Lower leg skin (tissue), 4 donors: ENCODE measurements around the gene CELA3B. TPM values are rescaled to one million over a fixed set of nuclear protein-coding genes. Genes with fewer than 3 reads are reported as not detected.
A peak's percentile ranks its signal among the peaks of the same experiment; 100 is the strongest.
"Not testable (repeated sequence)": the region's sequence is repeated elsewhere in the genome, so short reads cannot be mapped to it uniquely, and the experiment has no call there.

ENCODE experiments used
- DNase-seq, 2 donors: peaks; one replicate each; pipeline ENCODE4 v3.0.0-alpha.2; 2019; ENCODE audit warnings: low spot score in 2 of 2
- H3K4me3 ChIP-seq: fragments of 200-600 bp; sonication (generic); 2 replicates; pipeline ENCODE4 v1.5.1; 2017; ENCODE audit warnings: mild to moderate bottlenecking, low read depth; ENCODE audit not compliant: poor library complexity, severe bottlenecking
- POLR2A ChIP-seq, 2 donors: fragments of 450-650 bp; IDR thresholded peaks; one replicate each; pipeline ENCODE4 v1.6.1; 2016 to 2017; ENCODE audit warnings: antibody characterized with exemption in 2 of 2, mild to moderate bottlenecking in 1 of 2, moderate library complexity in 1 of 2
- WGBS, 2 donors: methylation state at CpG; one replicate each; pipeline ENCODE4 v1.1.5; 2018; 5-methylcytosine and 5-hydroxymethylcytosine counted together
- intact Hi-C: fragments of 100-400 bp; cut with DNase I; formaldehyde crosslinking; loops from one replicate; pipeline ENCODE4 v1.15.0; 2023; ENCODE audit warnings: low total_unique reads
- total RNA-seq, 4 donors: library from RNA; depleted of rRNA; stranded (reverse); fragments of >200 nt; gene quantifications; one replicate each; pipeline ENCODE4 v1.1.0, GENCODE V29; 2016
- TF ChIP-seq, protein P1 (sequence below), 3 donors: fragments of 450-650 bp; IDR thresholded peaks; one replicate each; pipeline ENCODE4 v1.5.1; 2016; ENCODE audit warnings: antibody characterized with exemption in 3 of 3, mild to moderate bottlenecking in 3 of 3, moderate library complexity in 2 of 3

The CELA3B gene, protein sequence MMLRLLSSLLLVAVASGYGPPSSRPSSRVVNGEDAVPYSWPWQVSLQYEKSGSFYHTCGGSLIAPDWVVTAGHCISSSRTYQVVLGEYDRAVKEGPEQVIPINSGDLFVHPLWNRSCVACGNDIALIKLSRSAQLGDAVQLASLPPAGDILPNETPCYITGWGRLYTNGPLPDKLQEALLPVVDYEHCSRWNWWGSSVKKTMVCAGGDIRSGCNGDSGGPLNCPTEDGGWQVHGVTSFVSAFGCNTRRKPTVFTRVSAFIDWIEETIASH
- total RNA-seq = not detected

DNA sequence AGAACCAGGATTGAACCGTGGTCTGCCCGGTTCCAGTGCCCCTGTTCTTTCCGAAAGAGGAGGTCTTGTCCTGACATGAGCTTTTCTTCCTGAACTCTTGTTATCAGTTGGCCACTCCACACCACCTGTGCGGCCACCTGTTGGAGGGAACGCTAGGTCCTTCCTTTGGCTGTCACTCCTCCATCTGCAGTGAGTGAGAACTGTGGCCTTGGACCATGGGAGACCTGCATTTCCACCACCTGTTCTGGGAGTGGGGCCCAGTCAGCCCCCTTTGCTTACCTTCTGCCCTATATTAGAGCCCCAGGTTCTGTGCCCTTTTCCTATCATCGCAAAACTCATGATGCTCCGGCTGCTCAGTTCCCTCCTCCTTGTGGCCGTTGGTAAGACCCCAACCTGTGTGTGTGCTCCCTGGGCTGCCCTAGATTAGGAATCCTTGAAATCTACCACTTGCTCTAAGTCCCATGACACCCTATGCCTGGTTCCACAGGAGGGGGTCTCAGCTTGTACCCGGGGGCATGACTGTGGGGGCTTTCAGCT, at the start of gene CELA3B:
Gene CELA3B, plus strand, starts transcription at position 320 of the 537 bp plus-strand sequence. Its CDS starts 18 bp downstream, at position 338.
- intact Hi-C loops, DNase-seq, H3K4me3 ChIP-seq: not testable (repeated sequence)
- 87 to 92% methylated on average over 9 of the region's 9 CpGs for WGBS, 2 donors

DNA sequence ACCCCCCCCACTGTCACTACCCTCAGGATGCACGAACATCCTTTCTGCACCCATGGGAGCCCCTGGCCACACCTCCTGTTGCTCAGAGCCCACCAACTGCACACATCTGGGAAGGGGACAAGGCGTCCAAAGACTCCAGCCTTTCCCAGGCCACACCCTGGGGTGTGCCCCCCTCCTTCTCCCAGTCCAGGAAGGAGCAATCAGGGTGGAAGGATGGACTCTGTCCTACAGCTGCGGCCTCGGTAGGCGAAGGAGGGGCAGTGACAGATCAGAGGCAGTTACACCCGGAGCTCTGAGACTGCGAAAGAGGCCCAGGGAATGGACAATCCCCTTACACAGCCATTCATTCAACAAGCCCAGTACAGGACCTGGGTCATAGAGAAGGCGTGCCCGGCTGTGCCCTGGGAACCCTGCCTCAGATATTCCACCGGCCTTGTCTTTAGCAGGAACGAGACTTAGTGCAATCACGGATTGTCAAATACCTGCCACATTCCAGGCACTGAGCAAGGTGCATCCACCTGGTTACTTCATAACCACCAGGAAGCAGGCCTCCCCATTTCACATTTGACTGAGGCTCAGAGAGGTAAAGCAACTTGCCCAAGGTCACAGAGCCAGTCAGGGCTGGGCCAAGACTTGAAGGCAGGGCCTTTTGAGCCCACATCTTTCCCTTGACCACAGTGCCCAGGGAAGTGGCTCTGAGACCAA, 49.1 kb upstream of the CELA3B start:
- peak in 1 of 2 donors; percentile 74 for DNase-seq
- intact Hi-C loops = no loop called here

DNA sequence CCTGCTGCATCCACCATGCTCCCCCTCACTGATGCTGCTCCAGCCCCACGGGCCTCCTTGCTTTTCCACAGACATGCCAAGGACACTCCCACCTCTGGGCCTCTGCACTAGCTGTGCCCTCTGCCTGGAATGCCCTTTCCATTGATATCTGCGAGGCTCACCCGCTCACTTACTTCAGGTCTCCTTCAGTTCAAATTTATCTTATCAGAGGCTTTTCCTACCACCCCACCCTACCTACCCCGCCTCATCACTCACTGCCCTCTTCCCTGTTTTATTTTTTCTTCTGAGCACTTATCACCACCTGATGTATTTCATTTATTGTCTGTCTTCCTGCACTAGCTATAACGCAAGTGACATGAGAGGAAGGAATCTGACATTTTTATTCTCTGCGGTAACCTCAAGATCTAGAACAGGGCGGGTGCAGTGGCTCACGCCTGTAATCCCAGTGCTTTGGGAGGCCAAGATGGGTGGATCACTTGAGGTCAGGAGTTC, 46.7 kb upstream of the CELA3B start:
- TF ChIP-seq, protein P1, sequence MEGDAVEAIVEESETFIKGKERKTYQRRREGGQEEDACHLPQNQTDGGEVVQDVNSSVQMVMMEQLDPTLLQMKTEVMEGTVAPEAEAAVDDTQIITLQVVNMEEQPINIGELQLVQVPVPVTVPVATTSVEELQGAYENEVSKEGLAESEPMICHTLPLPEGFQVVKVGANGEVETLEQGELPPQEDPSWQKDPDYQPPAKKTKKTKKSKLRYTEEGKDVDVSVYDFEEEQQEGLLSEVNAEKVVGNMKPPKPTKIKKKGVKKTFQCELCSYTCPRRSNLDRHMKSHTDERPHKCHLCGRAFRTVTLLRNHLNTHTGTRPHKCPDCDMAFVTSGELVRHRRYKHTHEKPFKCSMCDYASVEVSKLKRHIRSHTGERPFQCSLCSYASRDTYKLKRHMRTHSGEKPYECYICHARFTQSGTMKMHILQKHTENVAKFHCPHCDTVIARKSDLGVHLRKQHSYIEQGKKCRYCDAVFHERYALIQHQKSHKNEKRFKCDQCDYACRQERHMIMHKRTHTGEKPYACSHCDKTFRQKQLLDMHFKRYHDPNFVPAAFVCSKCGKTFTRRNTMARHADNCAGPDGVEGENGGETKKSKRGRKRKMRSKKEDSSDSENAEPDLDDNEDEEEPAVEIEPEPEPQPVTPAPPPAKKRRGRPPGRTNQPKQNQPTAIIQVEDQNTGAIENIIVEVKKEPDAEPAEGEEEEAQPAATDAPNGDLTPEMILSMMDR (IDR thresholded peaks at IDR 0.05) = no peak
- TF ChIP-seq POLR2A (IDR thresholded peaks at IDR 0.05) = no peak
- DNase-seq = no peak
- H3K4me3 ChIP-seq = no peak overlapping the region
- WGBS, 2 donors = 43 to 67% methylated on average over 8 of the region's 8 CpGs
- intact Hi-C loops = no loop called here

More for the DNA sequence above, 49.1 kb upstream of the CELA3B start:
- TF ChIP-seq, protein P1 (IDR thresholded peaks at IDR 0.05) = no peak
- no peak for TF ChIP-seq POLR2A (IDR thresholded peaks at IDR 0.05)
- no peak overlapping the region for H3K4me3 ChIP-seq
- WGBS, 2 donors = 42 to 60% methylated on average over 12 of the region's 12 CpGs

DNA sequence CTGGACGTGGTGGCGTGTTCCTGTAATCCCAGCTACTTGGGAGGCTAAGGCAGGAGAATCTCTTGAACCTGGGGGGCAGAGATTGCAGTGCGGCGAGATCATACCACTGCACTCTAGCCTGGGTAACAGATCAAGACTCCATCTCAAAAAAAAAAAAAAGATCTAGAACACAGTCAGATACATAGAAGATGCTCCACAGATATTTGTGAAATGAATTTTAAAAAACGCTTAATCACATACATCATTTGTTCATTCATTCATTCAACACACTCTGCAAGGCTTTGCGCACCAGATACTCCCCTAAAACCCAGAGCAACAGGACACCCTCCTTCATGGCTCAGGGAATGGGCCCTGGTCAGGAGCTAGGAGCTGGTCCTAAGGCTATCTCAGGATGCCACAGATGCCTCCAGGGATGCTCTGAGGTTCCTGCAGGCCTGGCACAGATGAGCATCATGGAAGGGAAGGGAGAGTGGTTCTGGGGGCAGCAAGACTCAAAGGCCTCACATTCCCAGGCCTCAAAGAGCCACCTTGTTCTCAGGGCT, 46.1 kb upstream of the CELA3B start:
- DNase-seq = no peak
- 87 to 90% methylated on average over 6 of the region's 6 CpGs for WGBS, 2 donors
- no peak for TF ChIP-seq POLR2A (IDR thresholded peaks at IDR 0.05)
- TF ChIP-seq, protein P1 (IDR thresholded peaks at IDR 0.05) = no peak
- no peak overlapping the region for H3K4me3 ChIP-seq
- intact Hi-C loops = no loop called here

DNA sequence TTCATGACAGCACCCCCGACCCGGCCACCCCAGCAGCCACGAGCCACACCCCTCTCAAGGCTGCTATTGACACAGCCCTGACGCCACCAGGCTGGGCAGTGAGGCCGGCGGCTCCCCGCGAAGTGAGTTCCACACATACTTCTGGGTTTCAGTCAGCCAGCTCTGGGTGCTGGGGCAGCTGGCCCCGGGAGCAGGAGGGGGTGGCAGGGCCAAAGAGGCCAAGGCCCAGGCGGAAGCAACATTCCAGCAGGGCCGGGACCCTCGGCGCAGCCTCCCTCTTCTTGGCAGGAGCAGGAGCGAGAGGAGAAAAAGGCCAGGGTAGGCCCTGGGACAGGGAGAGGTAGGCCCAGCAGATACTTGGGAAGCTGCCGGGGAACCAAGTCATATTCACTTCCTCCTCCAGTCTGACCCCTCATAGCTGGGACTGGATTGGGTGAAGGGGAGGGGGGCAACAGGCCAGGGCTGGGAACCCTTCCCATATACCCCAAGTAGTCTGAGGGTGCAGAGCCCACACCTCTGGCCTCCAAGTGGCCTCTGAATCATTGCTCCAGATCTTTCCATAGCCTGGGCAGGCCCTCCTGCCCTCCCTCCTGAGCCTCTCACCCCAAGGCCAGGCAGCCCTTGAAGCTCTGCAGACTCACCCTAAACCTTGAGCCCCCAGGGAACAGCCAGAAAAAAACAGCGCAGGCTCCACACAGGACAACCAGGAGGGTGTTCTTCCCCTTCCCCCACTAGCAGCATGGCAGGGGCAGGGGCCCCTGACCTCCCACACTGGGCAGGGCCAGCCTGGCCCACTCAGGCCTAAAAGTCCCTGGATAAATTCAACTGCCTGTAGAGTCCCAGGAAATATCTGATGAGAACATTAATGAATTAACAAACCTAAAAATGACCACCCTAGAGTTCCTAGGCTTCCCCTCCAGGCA, 45.4 kb upstream of the CELA3B start:
- intact Hi-C loops = no loop called here
- peak in 1 of 2 donors; percentile 93 for DNase-seq
- no peak overlapping the region for H3K4me3 ChIP-seq
- no peak for TF ChIP-seq POLR2A (IDR thresholded peaks at IDR 0.05)
- TF ChIP-seq, protein P1 (IDR thresholded peaks at IDR 0.05) = no peak
- 47 to 53% methylated on average over 14 to 16 of the region's 16 CpGs for WGBS, 2 donors
